SH-SY5Y (cell line): Measurements from ENCODE around the gene PHF8.

Experiments used
- GATA2 ChIP-seq: IDR thresholded peaks from 2 replicates; pipeline ENCODE4 v1.6.1; 2011; ENCODE audit warnings: mild to moderate bottlenecking, low read depth, low read length
- GATA3 ChIP-seq: IDR thresholded peaks from 2 replicates; pipeline ENCODE4 v1.6.1; 2011; ENCODE audit warnings: low read depth, mild to moderate bottlenecking, low read length, moderate library complexity

DNA sequence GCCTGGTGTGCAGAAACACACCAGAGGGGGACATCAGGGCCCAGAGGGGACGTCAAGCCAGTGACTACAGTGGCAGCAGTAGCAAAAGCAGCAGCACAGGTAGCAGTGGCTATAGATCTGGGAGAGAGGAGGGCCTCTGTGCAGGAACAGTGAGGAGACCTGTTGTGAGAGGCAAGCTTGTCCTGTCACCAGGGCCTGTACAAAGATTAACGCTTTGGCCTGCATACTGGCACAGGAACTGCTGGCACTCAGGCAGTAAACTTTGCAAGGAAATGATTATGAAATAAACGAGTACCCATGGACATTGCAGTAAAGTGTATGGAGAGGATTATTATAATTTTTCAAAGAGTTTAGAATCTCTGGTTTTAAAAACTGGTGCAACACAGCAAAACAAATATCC, 5.5 kb upstream of the PHF8 start:
- no peak for TF ChIP-seq GATA3
- no peak for TF ChIP-seq GATA2
